Measurements from ENCODE around the gene UBE4A. TPM values are rescaled to one million over a fixed set of nuclear protein-coding genes. Genes with fewer than 3 reads are reported as not detected.

UBE4A gene
- total RNA-seq, 1 experiment from 2014 or later = 57.9 TPM

- Histone ChIP-seq H3K27me3 (ENCODE audit: control insufficient read depth, insufficient read depth, low read length) (no peaks in the 10 kb centered on the region), H3K9me3 (ENCODE audit: control insufficient read depth, insufficient read depth, low read depth, low read length) (no peaks in the 10 kb centered on the region), H3K36me3 (ENCODE audit: control insufficient read depth, insufficient read depth, low read length) (peaks cover 35% of the 10 kb centered on the region), H3K4me1 (ENCODE audit: control insufficient read depth, insufficient read depth, low read length) (no peaks in the 10 kb centered on the region), H3K4me3 (ENCODE audit: low read depth in 2 of 2, low read length in 2 of 2) (no peak overlapping the region), H3K27ac (ENCODE audit: low read length) (no peak overlapping the region)
- CTCF ChIA-PET = interaction anchor here (0.7 kb wide), 1 partner anchor 907 kb away, joined by 7 read pairs; no protein-coding TSS in a partner anchor
- in situ Hi-C loops (cut with HindIII; ENCODE audit: low pct_unique_long_range_greater_than_20kb, low sequenced_read_pairs) = no loop called here
- TF ChIP-seq CTCF (IDR thresholded peaks at IDR 0.05) (no peak), SIN3A (IDR thresholded peaks at IDR 0.05; ENCODE audit: borderline replicate concordance, insufficient read depth, low read depth, low read length) (no peak), TCF7L2 (IDR thresholded peaks at IDR 0.05; ENCODE audit: low read depth, low read length) (no peak), POLR2AphosphoS5 (IDR thresholded peaks at IDR 0.05; ENCODE audit: low read depth, low read length) (no peak)
- TF ChIP-seq, protein P1, sequence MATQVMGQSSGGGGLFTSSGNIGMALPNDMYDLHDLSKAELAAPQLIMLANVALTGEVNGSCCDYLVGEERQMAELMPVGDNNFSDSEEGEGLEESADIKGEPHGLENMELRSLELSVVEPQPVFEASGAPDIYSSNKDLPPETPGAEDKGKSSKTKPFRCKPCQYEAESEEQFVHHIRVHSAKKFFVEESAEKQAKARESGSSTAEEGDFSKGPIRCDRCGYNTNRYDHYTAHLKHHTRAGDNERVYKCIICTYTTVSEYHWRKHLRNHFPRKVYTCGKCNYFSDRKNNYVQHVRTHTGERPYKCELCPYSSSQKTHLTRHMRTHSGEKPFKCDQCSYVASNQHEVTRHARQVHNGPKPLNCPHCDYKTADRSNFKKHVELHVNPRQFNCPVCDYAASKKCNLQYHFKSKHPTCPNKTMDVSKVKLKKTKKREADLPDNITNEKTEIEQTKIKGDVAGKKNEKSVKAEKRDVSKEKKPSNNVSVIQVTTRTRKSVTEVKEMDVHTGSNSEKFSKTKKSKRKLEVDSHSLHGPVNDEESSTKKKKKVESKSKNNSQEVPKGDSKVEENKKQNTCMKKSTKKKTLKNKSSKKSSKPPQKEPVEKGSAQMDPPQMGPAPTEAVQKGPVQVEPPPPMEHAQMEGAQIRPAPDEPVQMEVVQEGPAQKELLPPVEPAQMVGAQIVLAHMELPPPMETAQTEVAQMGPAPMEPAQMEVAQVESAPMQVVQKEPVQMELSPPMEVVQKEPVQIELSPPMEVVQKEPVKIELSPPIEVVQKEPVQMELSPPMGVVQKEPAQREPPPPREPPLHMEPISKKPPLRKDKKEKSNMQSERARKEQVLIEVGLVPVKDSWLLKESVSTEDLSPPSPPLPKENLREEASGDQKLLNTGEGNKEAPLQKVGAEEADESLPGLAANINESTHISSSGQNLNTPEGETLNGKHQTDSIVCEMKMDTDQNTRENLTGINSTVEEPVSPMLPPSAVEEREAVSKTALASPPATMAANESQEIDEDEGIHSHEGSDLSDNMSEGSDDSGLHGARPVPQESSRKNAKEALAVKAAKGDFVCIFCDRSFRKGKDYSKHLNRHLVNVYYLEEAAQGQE (IDR thresholded peaks at IDR 0.05; ENCODE audit: insufficient read depth in 1 of 2, low read depth in 2 of 2, low read length in 1 of 2) = no peak
- BruUV-seq (replicated peaks) = no TSS peak
- POLR2A ChIA-PET = no interaction called here
- intact Hi-C loops (cut with micrococcal nuclease; ENCODE audit: unreplicated experiment) = no loop called here
- ATAC-seq = no peak
- DNase-seq (ENCODE audit: low read depth, low spot score) = no peak
These were observed 20.1 kb downstream of the UBE4A start for GRCh38 chr11:118379497-118379896.

DNA sequence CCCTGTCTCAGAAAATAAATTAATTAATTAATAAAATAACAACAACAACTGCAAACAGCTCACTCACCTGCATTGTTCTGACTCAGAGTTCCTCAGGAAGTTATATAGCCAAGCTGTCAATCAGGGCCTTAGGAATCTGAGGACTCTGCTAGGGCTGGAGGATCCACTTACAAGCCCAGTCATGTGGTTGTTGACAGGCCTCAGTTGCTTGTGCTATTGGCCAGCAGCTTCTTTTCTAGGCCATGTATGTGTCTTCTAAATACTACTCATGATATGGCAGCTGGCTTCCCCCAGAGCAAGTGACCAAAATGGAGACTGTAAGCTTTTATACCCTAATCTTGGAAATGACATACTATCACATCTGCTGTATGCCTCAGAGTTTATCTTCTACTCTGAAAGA is 21.2 kb downstream of the UBE4A start:
- ATAC-seq (no peak), DNase-seq (ENCODE audit: low read depth, low spot score) (no peak)
- in situ Hi-C loops (cut with HindIII; ENCODE audit: low pct_unique_long_range_greater_than_20kb, low sequenced_read_pairs) = no loop called here
- Histone ChIP-seq H3K27me3 (ENCODE audit: control insufficient read depth, insufficient read depth, low read length) (no peaks in the 10 kb centered on the region), H3K36me3 (ENCODE audit: control insufficient read depth, insufficient read depth, low read length) (peaks cover 45% of the 10 kb centered on the region), H3K27ac (ENCODE audit: low read length) (no peak overlapping the region), H3K4me3 (ENCODE audit: low read depth in 2 of 2, low read length in 2 of 2) (no peak overlapping the region), H3K4me1 (ENCODE audit: control insufficient read depth, insufficient read depth, low read length) (no peaks in the 10 kb centered on the region), H3K9me3 (ENCODE audit: control insufficient read depth, insufficient read depth, low read depth, low read length) (no peaks in the 10 kb centered on the region)
- POLR2A ChIA-PET = interaction anchor here (0.6 kb wide), 1 partner anchor 159 kb away, joined by 3 read pairs; no protein-coding TSS in a partner anchor
- CTCF ChIA-PET = no interaction called here
- intact Hi-C loops (cut with micrococcal nuclease; ENCODE audit: unreplicated experiment) = no loop called here
- TF ChIP-seq SIN3A (IDR thresholded peaks at IDR 0.05; ENCODE audit: borderline replicate concordance, insufficient read depth, low read depth, low read length) (no peak), CTCF (IDR thresholded peaks at IDR 0.05) (no peak), TCF7L2 (IDR thresholded peaks at IDR 0.05; ENCODE audit: low read depth, low read length) (no peak), POLR2AphosphoS5 (IDR thresholded peaks at IDR 0.05; ENCODE audit: low read depth, low read length) (no peak)
- TF ChIP-seq, protein P1 (IDR thresholded peaks at IDR 0.05; ENCODE audit: insufficient read depth in 1 of 2, low read depth in 2 of 2, low read length in 1 of 2) = no peak
- no TSS peak for BruUV-seq (replicated peaks)

Data from Panc1 (cell line).